Keratinocyte (primary cell): Measurements from ENCODE around the gene RUNX1. TPM values are rescaled to one million over a fixed set of nuclear protein-coding genes. Genes with fewer than 3 reads are reported as not detected.

Experiments used
- DNase-seq: peaks from one replicate; pipeline ENCODE4 v3.0.0-alpha.2; 2011; ENCODE audit warnings: low read depth, missing footprints, low spot score
- FAIRE-seq: peaks from 2 replicates; lab custom pipeline; 2011; peaks lifted over from hg19 to GRCh38; lab: Jason Lieb, UNC
- H2AFZ ChIP-seq: 2 replicates; pipeline ENCODE4 v1.6.0; 2012; ENCODE audit warnings: low read length, control low read depth, inconsistent platforms; ENCODE audit not compliant: control insufficient read depth
- H3K27ac ChIP-seq: 2 replicates; pipeline ENCODE4 v1.5.1; 2011; ENCODE audit warnings: low read length; ENCODE audit not compliant: control insufficient read depth, insufficient read depth
- H3K27me3 ChIP-seq: 3 replicates; pipeline ENCODE4 v1.6.0; 2011; ENCODE audit warnings: low read length; ENCODE audit not compliant: control insufficient read depth, insufficient read depth; ENCODE audit errors: extremely low read depth
- H3K36me3 ChIP-seq, 2 experiments: 2 replicates in 1 of 2; 3 replicates in 1 of 2; pipeline ENCODE4 v1.5.1; 2011; ENCODE audit warnings: low read length in 2 of 2, mild to moderate bottlenecking in 1 of 2; ENCODE audit not compliant: control insufficient read depth in 2 of 2, insufficient read depth in 2 of 2; ENCODE audit errors: extremely low read depth in 1 of 2
- H3K4me1 ChIP-seq: 3 replicates; pipeline ENCODE4 v1.5.1; 2011; ENCODE audit warnings: low read length; ENCODE audit not compliant: control insufficient read depth, insufficient read depth; ENCODE audit errors: extremely low read depth
- H3K4me2 ChIP-seq: 3 replicates; pipeline ENCODE4 v1.6.0; 2011; ENCODE audit warnings: low read depth, low read length; ENCODE audit not compliant: control insufficient read depth, insufficient read depth; ENCODE audit errors: extremely low read depth
- H3K4me3 ChIP-seq, 3 experiments: fragments of 200-600 bp in 1 of 3; sonication (generic) in 1 of 3; 2 replicates in 2 of 3; 3 replicates in 1 of 3; pipeline ENCODE4 v1.5.1; 2011 to 2016; ENCODE audit warnings: low read length in 3 of 3, mild to moderate bottlenecking in 3 of 3, control low read depth in 2 of 3, inconsistent platforms in 1 of 3, low read depth in 1 of 3, mixed read lengths in 1 of 3, mixed run types in 1 of 3, moderate library complexity in 1 of 3; ENCODE audit not compliant: control insufficient read depth in 2 of 3, insufficient read depth in 2 of 3; ENCODE audit errors: extremely low read depth in 1 of 3
- H3K79me2 ChIP-seq: 2 replicates; pipeline ENCODE4 v1.6.0; 2012; ENCODE audit warnings: low read length; ENCODE audit not compliant: control insufficient read depth, insufficient read depth
- H3K9ac ChIP-seq: 3 replicates; pipeline ENCODE4 v1.6.0; 2011; ENCODE audit warnings: low read length; ENCODE audit not compliant: control insufficient read depth, insufficient read depth; ENCODE audit errors: extremely low read depth
- H3K9me1 ChIP-seq: 3 replicates; pipeline ENCODE4 v1.6.0; 2011; ENCODE audit warnings: low read length; ENCODE audit not compliant: control insufficient read depth, insufficient read depth; ENCODE audit errors: extremely low read depth
- H3K9me3 ChIP-seq: 2 replicates; pipeline ENCODE4 v1.5.1; 2012; ENCODE audit warnings: low read depth, low read length; ENCODE audit not compliant: control insufficient read depth
- H4K20me1 ChIP-seq: 3 replicates; pipeline ENCODE4 v1.6.0; 2011; ENCODE audit warnings: low read length; ENCODE audit not compliant: control insufficient read depth, insufficient read depth; ENCODE audit errors: extremely low read depth
- CTCF ChIP-seq, 3 experiments: IDR thresholded peaks in 1 of 3; conservative IDR thresholded peaks in 1 of 3; optimal IDR thresholded peaks in 1 of 3; 2 replicates in 2 of 3; 3 replicates in 1 of 3; pipeline versions ENCODE3 to v1.5.1; 2011; ENCODE audit warnings: low read length in 3 of 3, mild to moderate bottlenecking in 3 of 3, moderate library complexity in 2 of 3, control low read depth in 1 of 3, inconsistent platforms in 1 of 3; ENCODE audit not compliant: insufficient read depth in 2 of 3; ENCODE audit errors: extremely low read depth in 1 of 3
- EZH2 ChIP-seq: IDR thresholded peaks from one replicate; pipeline ENCODE4 v1.6.1; 2012; ENCODE audit warnings: inconsistent platforms, mild to moderate bottlenecking, low read length, moderate library complexity
- dilution Hi-C: fragments of 300-500 bp; cut with MboI; formaldehyde crosslinking; loops from one replicate; pipeline ENCODE4 v1.7.0; 2020; ENCODE audit warnings: low sequenced_read_pairs; ENCODE audit not compliant: extremely low pct_ligation_motif_present
- polyA plus RNA-seq, 5 experiments: library from polyadenylated mRNA; depleted of rRNA in 3 of 5; stranded (reverse) in 3 of 5; stranded (forward) in 1 of 5; unstranded in 1 of 5; fragments of >200 nt; gene quantifications; 1 replicate in 1 of 5; 2 replicates in 3 of 5; 3 replicates in 1 of 5; pipeline versions ENCODE4 v1.2.1 to v1.2.3, GENCODE V29; 2011 to 2012; ENCODE audit warnings: missing spikeins in 2 of 5, low read depth in 1 of 5, low replicate concordance in 1 of 5

Gene RUNX1
- polyA plus RNA-seq, 1 donor (not counting 4 experiments of a cell fraction or from before 2014, with no cell fraction given): 44.9 TPM

- Histone ChIP-seq H3K27ac (peak overlapping the region; percentile 90), H3K4me3 (no peak overlapping the region), H2AFZ (no peak overlapping the region), H4K20me1 (no peaks in the 10 kb centered on the region), H3K4me2 (no peak overlapping the region), H3K27me3 (no peaks in the 10 kb centered on the region), H3K79me2 (peaks cover 19% of the 10 kb centered on the region), H3K36me3 (peaks cover 12 to 69% of the 10 kb centered on the region in 2 experiments), H3K4me1 (peaks cover 70% of the 10 kb centered on the region), H3K9ac (no peak overlapping the region), H3K9me3 (no peaks in the 10 kb centered on the region), H3K9me1 (peaks cover 5% of the 10 kb centered on the region)
- DNase-seq (no peak), FAIRE-seq (no peak)
- dilution Hi-C loops: no loop called here
- TF ChIP-seq CTCF (optimal IDR thresholded peaks at IDR 0.05 in 1 of 3, IDR thresholded peaks at IDR 0.05 in 1 of 3, conservative IDR thresholded peaks at IDR 0.05 in 1 of 3; ENCODE audit: extremely low read depth in 1 of 3, insufficient read depth in 2 of 3, low read length in 3 of 3): no peak
- no peak for TF ChIP-seq EZH2
These were observed 251.1 kb downstream of the RUNX1 start for GRCh38 chr21:34797921-34798535.

GRCh38 chr21:34797201-34797525 lies 251.9 kb downstream of the RUNX1 start:
- H3K36me3 ChIP-seq: peaks cover 17 to 75% of the 10 kb centered on the region in 2 experiments
- DNase-seq (no peak), FAIRE-seq (no peak)
- H3K79me2 ChIP-seq: peaks cover 19% of the 10 kb centered on the region
- no peaks in the 10 kb centered on the region for H4K20me1 ChIP-seq
- dilution Hi-C loops: no loop called here
- no peaks in the 10 kb centered on the region for H3K27me3 ChIP-seq
- H2AFZ ChIP-seq: no peak overlapping the region
- H3K9me3 ChIP-seq: no peaks in the 10 kb centered on the region
- peak overlapping the region; percentile 90 for H3K27ac ChIP-seq
- H3K4me1 ChIP-seq: peaks cover 61% of the 10 kb centered on the region
- H3K9ac ChIP-seq: peak overlapping the region; percentile 13
- H3K4me2 ChIP-seq: no peak overlapping the region
- H3K9me1 ChIP-seq: peaks cover 5% of the 10 kb centered on the region
- TF ChIP-seq CTCF (optimal IDR thresholded peaks at IDR 0.05 in 1 of 3, IDR thresholded peaks at IDR 0.05 in 1 of 3, conservative IDR thresholded peaks at IDR 0.05 in 1 of 3; ENCODE audit: extremely low read depth in 1 of 3, insufficient read depth in 2 of 3, low read length in 3 of 3) (no peak), EZH2 (no peak)
- H3K4me3 ChIP-seq: no peak overlapping the region
